IPS DF 6.9 (cell line): ENCODE measurements around the gene SCAMP1.

Experiments
- DNase-seq: peaks from one replicate; pipeline ENCODE4 v3.0.0-alpha.2; 2013; ENCODE audit warnings: low read depth, low spot score
- H3K27ac ChIP-seq: one replicate; pipeline ENCODE4 v1.5.1; 2013; ENCODE audit warnings: low read length, control low read depth
- H3K27me3 ChIP-seq: 2 replicates; pipeline ENCODE4 v1.6.1; 2013; ENCODE audit warnings: mild to moderate bottlenecking, low read length; ENCODE audit not compliant: control insufficient read depth, insufficient read depth
- H3K36me3 ChIP-seq: 2 replicates; pipeline ENCODE4 v1.6.1; 2013; ENCODE audit warnings: low read length; ENCODE audit not compliant: control insufficient read depth, insufficient read depth
- H3K4me1 ChIP-seq: 2 replicates; pipeline ENCODE4 v1.6.1; 2013; ENCODE audit warnings: low read length; ENCODE audit not compliant: control insufficient read depth, insufficient read depth
- H3K4me3 ChIP-seq: 2 replicates; pipeline ENCODE4 v1.5.1; 2013; ENCODE audit warnings: mild to moderate bottlenecking, low read length
- H3K9me3 ChIP-seq: 2 replicates; pipeline ENCODE4 v1.6.1; 2013; ENCODE audit warnings: low read length, inconsistent platforms; ENCODE audit not compliant: control insufficient read depth, insufficient read depth
- WGBS: extraction: QIAGEN DNeasy Blood & Tissue Kit; methylation state at CpG from one replicate; pipeline ENCODE4 v1.1.7; 2013; ENCODE audit warnings: mixed read lengths, missing lambda C conversion rate; ENCODE audit not compliant: insufficient read length, insufficient coverage; 5-methylcytosine and 5-hydroxymethylcytosine counted together

SCAMP1 gene

GRCh38 chr5:78471896-78472295, 111.5 kb downstream of the SCAMP1 start:
- Histone ChIP-seq H3K4me3 (no peak overlapping the region), H3K27ac (no peak overlapping the region), H3K9me3 (no peaks in the 10 kb centered on the region), H3K4me1 (no peaks in the 10 kb centered on the region), H3K36me3 (no peaks in the 10 kb centered on the region), H3K27me3 (no peaks in the 10 kb centered on the region)
- DNase-seq, result no peak

GRCh38 chr5:78472469-78473106, 112.2 kb downstream of the SCAMP1 start:
- H3K36me3 ChIP-seq, result no peaks in the 10 kb centered on the region
- no peak overlapping the region for H3K27ac ChIP-seq
- no peaks in the 10 kb centered on the region for H3K27me3 ChIP-seq
- no peaks in the 10 kb centered on the region for H3K4me1 ChIP-seq
- no peaks in the 10 kb centered on the region for H3K9me3 ChIP-seq
- no peak overlapping the region for H3K4me3 ChIP-seq
- no peak for DNase-seq

- Histone ChIP-seq H3K27ac (no peak overlapping the region), H3K4me3 (no peak overlapping the region), H3K4me1 (no peaks in the 10 kb centered on the region), H3K9me3 (no peaks in the 10 kb centered on the region), H3K27me3 (no peaks in the 10 kb centered on the region), H3K36me3 (no peaks in the 10 kb centered on the region)
- WGBS, result no CpG with 5 or more reads among the region's 1 CpG
- DNase-seq, result no peak
Observed at GRCh38 chr5:78473751-78474150, 113.3 kb downstream of the SCAMP1 start.

- no CpG with 5 or more reads among the region's 3 CpGs for WGBS
- no peaks in the 10 kb centered on the region for H3K4me1 ChIP-seq
- no peaks in the 10 kb centered on the region for H3K27me3 ChIP-seq
- no peaks in the 10 kb centered on the region for H3K9me3 ChIP-seq
- no peaks in the 10 kb centered on the region for H3K36me3 ChIP-seq
- H3K27ac ChIP-seq, result no peak overlapping the region
- DNase-seq, result no peak
- H3K4me3 ChIP-seq, result no peak overlapping the region
Observed at GRCh38 chr5:78475370-78475769, 115.0 kb downstream of the SCAMP1 start.

GRCh38 chr5:78476795-78477194, 116.4 kb downstream of the SCAMP1 start:
- no peaks in the 10 kb centered on the region for H3K9me3 ChIP-seq
- no peaks in the 10 kb centered on the region for H3K27me3 ChIP-seq
- no peak for DNase-seq
- H3K27ac ChIP-seq, result no peak overlapping the region
- no peaks in the 10 kb centered on the region for H3K4me1 ChIP-seq
- WGBS, result no CpG with 5 or more reads among the region's 1 CpG
- H3K36me3 ChIP-seq, result no peaks in the 10 kb centered on the region
- H3K4me3 ChIP-seq, result no peak overlapping the region

GRCh38 chr5:78482948-78483347, 122.5 kb downstream of the SCAMP1 start:
- H3K4me3 ChIP-seq, result no peak overlapping the region
- no peaks in the 10 kb centered on the region for H3K36me3 ChIP-seq
- no peaks in the 10 kb centered on the region for H3K9me3 ChIP-seq
- H3K27me3 ChIP-seq, result no peaks in the 10 kb centered on the region
- WGBS, result no CpG with 5 or more reads among the region's 1 CpG
- H3K27ac ChIP-seq, result no peak overlapping the region
- DNase-seq, result no peak
- no peaks in the 10 kb centered on the region for H3K4me1 ChIP-seq

- Histone ChIP-seq H3K36me3 (no peaks in the 10 kb centered on the region), H3K4me3 (no peak overlapping the region), H3K27ac (no peak overlapping the region), H3K9me3 (no peaks in the 10 kb centered on the region), H3K4me1 (no peaks in the 10 kb centered on the region), H3K27me3 (no peaks in the 10 kb centered on the region)
- DNase-seq, result no peak
- no CpG with 5 or more reads among the region's 3 CpGs for WGBS
Observed at GRCh38 chr5:78483809-78484521, 123.5 kb downstream of the SCAMP1 start.

GRCh38 chr5:78486218-78486617, 125.8 kb downstream of the SCAMP1 start:
- no peaks in the 10 kb centered on the region for H3K9me3 ChIP-seq
- no peak for DNase-seq
- no peak overlapping the region for H3K27ac ChIP-seq
- H3K4me3 ChIP-seq, result no peak overlapping the region
- WGBS, result no CpG with 5 or more reads among the region's 2 CpGs
- no peaks in the 10 kb centered on the region for H3K27me3 ChIP-seq
- H3K4me1 ChIP-seq, result no peaks in the 10 kb centered on the region
- no peaks in the 10 kb centered on the region for H3K36me3 ChIP-seq

- no peaks in the 10 kb centered on the region for H3K36me3 ChIP-seq
- H3K9me3 ChIP-seq, result no peaks in the 10 kb centered on the region
- no peak overlapping the region for H3K27ac ChIP-seq
- H3K27me3 ChIP-seq, result no peaks in the 10 kb centered on the region
- H3K4me3 ChIP-seq, result no peak overlapping the region
- no peaks in the 10 kb centered on the region for H3K4me1 ChIP-seq
- WGBS, result no CpG with 5 or more reads among the region's 4 CpGs
- DNase-seq, result no peak
Observed at GRCh38 chr5:78487846-78488245, 127.4 kb downstream of the SCAMP1 start.

- Histone ChIP-seq H3K36me3 (no peaks in the 10 kb centered on the region), H3K27me3 (no peaks in the 10 kb centered on the region), H3K4me1 (peaks cover 9% of the 10 kb centered on the region; the same call in 1 of the 2 replicates), H3K4me3 (no peak overlapping the region), H3K9me3 (no peaks in the 10 kb centered on the region), H3K27ac (no peak overlapping the region)
- DNase-seq, result no peak
- no CpG with 5 or more reads among the region's 4 CpGs for WGBS
Observed at GRCh38 chr5:78490709-78491485, 130.5 kb downstream of the SCAMP1 start.
